Measurements from ENCODE around the gene DIAPH3.

Gene DIAPH3

GRCh38 chr13:59681636-59682311 is 482.0 kb downstream of the DIAPH3 start:
- Histone ChIP-seq H3K4me1 (ENCODE audit: control insufficient read depth in 1 of 2, insufficient read depth in 1 of 2, low read depth in 1 of 2, low read length in 1 of 2) (peaks cover 5 to 39% of the 10 kb centered on the region in 2 experiments), H3K9me3 (no peaks in the 10 kb centered on the region), H3K4me3 (ENCODE audit: low read depth in 1 of 2, low read length in 1 of 2) (no peak overlapping the region), H3K36me3 (no peaks in the 10 kb centered on the region), H3K27me3 (no peaks in the 10 kb centered on the region), H3K27ac (no peak overlapping the region)
- TF ChIP-seq CTCF (IDR thresholded peaks at IDR 0.05) = no peak

- peaks cover 5 to 39% of the 10 kb centered on the region in 2 experiments for H3K4me1 ChIP-seq (ENCODE audit: control insufficient read depth in 1 of 2, insufficient read depth in 1 of 2, low read depth in 1 of 2, low read length in 1 of 2)
- H3K27ac ChIP-seq = no peak overlapping the region
- TF ChIP-seq CTCF (IDR thresholded peaks at IDR 0.05) = no peak
- H3K36me3 ChIP-seq = no peaks in the 10 kb centered on the region
- H3K27me3 ChIP-seq = no peaks in the 10 kb centered on the region
- H3K9me3 ChIP-seq = no peaks in the 10 kb centered on the region
- H3K4me3 ChIP-seq (ENCODE audit: low read depth in 1 of 2, low read length in 1 of 2) = no peak overlapping the region
Observed at GRCh38 chr13:59680429-59681024, 483.2 kb downstream of the DIAPH3 start.

GRCh38 chr13:59679254-59679653 is 484.5 kb downstream of the DIAPH3 start:
- no peaks in the 10 kb centered on the region for H3K27me3 ChIP-seq
- peaks cover 5 to 37% of the 10 kb centered on the region in 2 experiments for H3K4me1 ChIP-seq (ENCODE audit: control insufficient read depth in 1 of 2, insufficient read depth in 1 of 2, low read depth in 1 of 2, low read length in 1 of 2)
- H3K27ac ChIP-seq = no peak overlapping the region
- H3K4me3 ChIP-seq (ENCODE audit: low read depth in 1 of 2, low read length in 1 of 2) = no peak overlapping the region
- no peaks in the 10 kb centered on the region for H3K36me3 ChIP-seq
- no peaks in the 10 kb centered on the region for H3K9me3 ChIP-seq
- TF ChIP-seq CTCF (IDR thresholded peaks at IDR 0.05) = no peak

- peaks cover 5 to 27% of the 10 kb centered on the region in 2 experiments for H3K4me1 ChIP-seq (ENCODE audit: control insufficient read depth in 1 of 2, insufficient read depth in 1 of 2, low read depth in 1 of 2, low read length in 1 of 2)
Observed at GRCh38 chr13:59677966-59678814, 485.5 kb downstream of the DIAPH3 start.

More at GRCh38 chr13:59677966-59678814, 485.5 kb downstream of the DIAPH3 start:
- no peaks in the 10 kb centered on the region for H3K27me3 ChIP-seq
- no peak overlapping the region for H3K4me3 ChIP-seq (ENCODE audit: low read depth in 1 of 2, low read length in 1 of 2)
- no peak for TF ChIP-seq CTCF (IDR thresholded peaks at IDR 0.05)
- H3K9me3 ChIP-seq = no peaks in the 10 kb centered on the region
- H3K27ac ChIP-seq = no peak overlapping the region
- no peaks in the 10 kb centered on the region for H3K36me3 ChIP-seq
